Spleen (tissue), 11 donors: ENCODE data around the gene TFDP3. TPM values are rescaled to one million over a fixed set of nuclear protein-coding genes. Genes with fewer than 3 reads are reported as not detected.

ENCODE experiments used
- DNase-seq: peaks from one replicate; pipeline ENCODE4 v3.0.0-alpha.2; 2020
- H3K27ac ChIP-seq, 8 donors: fragments of 200-600 bp; sonication (generic) in 7 of 8; 1 replicate in 4 of 8; 2 replicates in 4 of 8; pipeline versions ENCODE4 v1.5.0 to v1.8.0; 2016 to 2021; ENCODE audit warnings: inconsistent platforms in 4 of 8, mild to moderate bottlenecking in 4 of 8, moderate library complexity in 1 of 8
- H3K27me3 ChIP-seq, 7 donors: fragments of 200-600 bp; sonication (generic) in 6 of 7; replicated peaks in 1 of 7; 1 replicate in 4 of 7; 2 replicates in 3 of 7; pipeline versions ENCODE4 v1.5.0 to v1.8.0; 2016 to 2021; ENCODE audit warnings: inconsistent platforms in 3 of 7, mild to moderate bottlenecking in 1 of 7
- H3K36me3 ChIP-seq, 6 donors: fragments of 200-600 bp; sonication (generic) in 5 of 6; 1 replicate in 4 of 6; 2 replicates in 2 of 6; pipeline versions ENCODE4 v1.5.0 to v1.8.0; 2016 to 2021; ENCODE audit warnings: inconsistent platforms in 2 of 6
- H3K4me1 ChIP-seq, 6 donors: fragments of 200-600 bp; sonication (generic) in 5 of 6; 1 replicate in 3 of 6; 2 replicates in 3 of 6; pipeline versions ENCODE4 v1.5.0 to v1.8.0; 2016 to 2021; ENCODE audit warnings: inconsistent platforms in 3 of 6
- H3K4me3 ChIP-seq, 8 donors: fragments of 200-600 bp; sonication (generic) in 7 of 8; 1 replicate in 4 of 8; 2 replicates in 4 of 8; pipeline versions ENCODE4 v1.5.0 to v1.8.0; 2016 to 2021; ENCODE audit warnings: inconsistent platforms in 4 of 8, mild to moderate bottlenecking in 4 of 8, moderate library complexity in 2 of 8
- H3K9me3 ChIP-seq, 8 donors: fragments of 200-600 bp; sonication (generic) in 7 of 8; 1 replicate in 4 of 8; 2 replicates in 4 of 8; pipeline versions ENCODE4 v1.5.0 to v1.8.0; 2016 to 2021; ENCODE audit warnings: inconsistent platforms in 4 of 8
- CTCF ChIP-seq, 11 experiments: fragments of 200-600 bp in 7 of 11; fragments of 450-650 bp in 4 of 11; sonication (generic) in 4 of 11; IDR thresholded peaks in 8 of 11; conservative IDR thresholded peaks in 3 of 11; 1 replicate in 7 of 11; 2 replicates in 4 of 11; pipeline versions ENCODE4 v1.4.0 to v1.8.0; 2016 to 2021; ENCODE audit warnings: antibody characterized with exemption in 11 of 11, inconsistent platforms in 4 of 11, mild to moderate bottlenecking in 1 of 11
- POLR2A ChIP-seq, 3 donors: fragments of 450-650 bp; IDR thresholded peaks; one replicate each; pipeline ENCODE4 v1.5.1; 2017; ENCODE audit warnings: antibody characterized with exemption in 3 of 3, mild to moderate bottlenecking in 1 of 3
- POLR2AphosphoS5 ChIP-seq, 3 donors: sonication (generic); formaldehyde crosslinking; IDR thresholded peaks; one replicate each; pipeline ENCODE4 v1.5.1; 2017; ENCODE audit warnings: antibody characterized with exemption in 3 of 3
- WGBS, 5 donors: extraction: QIAGEN DNeasy Blood & Tissue Kit in 3 of 5; methylation state at CpG; one replicate each; pipeline versions ENCODE4 v1.1.5 to v1.1.7; 2013 to 2018; 5-methylcytosine and 5-hydroxymethylcytosine counted together
- intact Hi-C: fragments of 100-400 bp; cut with DNase I; formaldehyde crosslinking; loops from one replicate; pipeline ENCODE4 v1.15.0; 2023; ENCODE audit warnings: low total_unique reads
- polyA plus RNA-seq, 3 donors: library from polyadenylated mRNA; stranded (reverse); fragments of 200-250 nt; gene quantifications; one replicate each; pipeline ENCODE4 v1.2.1, GENCODE V29; 2013
- total RNA-seq, 7 donors: library from RNA; depleted of rRNA in 3 of 7; stranded (reverse); fragments of >200 nt in 3 of 7; fragmentation: NEBNext Ultra II Directional in 4 of 7; extraction: Animal tissue kit (Norgen Biotek cat#: 25700) in 4 of 7; gene quantifications; one replicate each; pipeline versions ENCODE4 v1.1.0 to v1.2.1, GENCODE V29; 2016 to 2021
- donor health status: healthy with polysubstance abuse.
- donor health status: DM: no; HTN: no; CAD: no; lungs with moderate emphysema.
- donor health status: DM: no; HTN: no; CAD: no.
- donor health status: Bipolar disorder and iron deficiency.
- donor health status: healthy.
- donor health status: DM: no; HTN: no; CAD: no.
- donor health status: DM: yes; HTN: yes; CAD: no.

Gene TFDP3
- total and polyA plus RNA-seq, 10 donors, result not detected

GRCh38 chrX:133229361-133229760 is 11.2 kb upstream of the TFDP3 start:
- no peaks in the 10 kb centered on the region for H3K27me3 ChIP-seq

GRCh38 chrX:133215747-133216146 is 2.4 kb downstream of the TFDP3 start:
- intact Hi-C loops, result no loop called here
- DNase-seq, result no peak
- peaks cover 0 to 9% (median 0%) of the 10 kb centered on the region in 7 donors for H3K27me3 ChIP-seq
- 78 to 94% (median 90%) methylated on average over 1 of the region's 1 CpG for WGBS, 5 donors
- no peak overlapping the region for H3K4me3 ChIP-seq
- H3K27ac ChIP-seq, result no peak overlapping the region
- H3K36me3 ChIP-seq, result no peaks in the 10 kb centered on the region
- no peak for TF ChIP-seq POLR2AphosphoS5 (IDR thresholded peaks at IDR 0.05)
- TF ChIP-seq CTCF (IDR thresholded peaks at IDR 0.05 in 8 of 11, conservative IDR thresholded peaks at IDR 0.05 in 3 of 11), result no peak
- TF ChIP-seq POLR2A (IDR thresholded peaks at IDR 0.05), result no peak
- no peaks in the 10 kb centered on the region for H3K4me1 ChIP-seq
- H3K9me3 ChIP-seq, result no peaks in the 10 kb centered on the region

More at GRCh38 chrX:133229361-133229760, 11.2 kb upstream of the TFDP3 start:
- Histone ChIP-seq H3K4me3 (no peak overlapping the region), H3K9me3 (no peaks in the 10 kb centered on the region), H3K36me3 (no peaks in the 10 kb centered on the region), H3K4me1 (no peaks in the 10 kb centered on the region), H3K27ac (no peak overlapping the region)
- WGBS, 5 donors, result 76 to 90% (median 79%) methylated on average over 4 of the region's 4 CpGs
- TF ChIP-seq CTCF (IDR thresholded peaks at IDR 0.05 in 8 of 11, conservative IDR thresholded peaks at IDR 0.05 in 3 of 11) (no peak), POLR2AphosphoS5 (IDR thresholded peaks at IDR 0.05) (no peak), POLR2A (IDR thresholded peaks at IDR 0.05) (no peak)
- intact Hi-C loops, result no loop called here
- no peak for DNase-seq

GRCh38 chrX:133215017-133215416 is 3.1 kb downstream of the TFDP3 start:
- TF ChIP-seq POLR2AphosphoS5 (IDR thresholded peaks at IDR 0.05) (no peak), POLR2A (IDR thresholded peaks at IDR 0.05) (no peak), CTCF (IDR thresholded peaks at IDR 0.05 in 8 of 11, conservative IDR thresholded peaks at IDR 0.05 in 3 of 11) (no peak)
- DNase-seq, result no peak
- no peaks in the 10 kb centered on the region for H3K36me3 ChIP-seq
- no peak overlapping the region for H3K4me3 ChIP-seq
- H3K9me3 ChIP-seq, result no peaks in the 10 kb centered on the region
- H3K4me1 ChIP-seq, result no peaks in the 10 kb centered on the region
- peaks cover 0 to 8% (median 0%) of the 10 kb centered on the region in 7 donors for H3K27me3 ChIP-seq
- intact Hi-C loops, result no loop called here
- WGBS, 5 donors, result 77 to 89% (median 82%) methylated on average over 3 of the region's 3 CpGs
- no peak overlapping the region for H3K27ac ChIP-seq

GRCh38 chrX:133214301-133214700 is 3.9 kb downstream of the TFDP3 start:
- H3K9me3 ChIP-seq, result no peaks in the 10 kb centered on the region
- intact Hi-C loops, result no loop called here
- H3K4me3 ChIP-seq, result no peak overlapping the region
- no peaks in the 10 kb centered on the region for H3K4me1 ChIP-seq
- 70 to 87% (median 79%) methylated on average over 3 of the region's 3 CpGs for WGBS, 5 donors
- no peaks in the 10 kb centered on the region for H3K36me3 ChIP-seq
- no peak overlapping the region for H3K27ac ChIP-seq
- TF ChIP-seq POLR2A (IDR thresholded peaks at IDR 0.05), result no peak
- no peak for TF ChIP-seq CTCF (IDR thresholded peaks at IDR 0.05 in 8 of 11, conservative IDR thresholded peaks at IDR 0.05 in 3 of 11)
- TF ChIP-seq POLR2AphosphoS5 (IDR thresholded peaks at IDR 0.05), result no peak
- peaks cover 0 to 7% (median 0%) of the 10 kb centered on the region in 7 donors for H3K27me3 ChIP-seq
- DNase-seq, result no peak
